ENCODE data around the gene PBXIP1.

- TF ChIP-seq POLR2A (IDR thresholded peaks at IDR 0.05): no peak
- TF ChIP-seq, protein P1, sequence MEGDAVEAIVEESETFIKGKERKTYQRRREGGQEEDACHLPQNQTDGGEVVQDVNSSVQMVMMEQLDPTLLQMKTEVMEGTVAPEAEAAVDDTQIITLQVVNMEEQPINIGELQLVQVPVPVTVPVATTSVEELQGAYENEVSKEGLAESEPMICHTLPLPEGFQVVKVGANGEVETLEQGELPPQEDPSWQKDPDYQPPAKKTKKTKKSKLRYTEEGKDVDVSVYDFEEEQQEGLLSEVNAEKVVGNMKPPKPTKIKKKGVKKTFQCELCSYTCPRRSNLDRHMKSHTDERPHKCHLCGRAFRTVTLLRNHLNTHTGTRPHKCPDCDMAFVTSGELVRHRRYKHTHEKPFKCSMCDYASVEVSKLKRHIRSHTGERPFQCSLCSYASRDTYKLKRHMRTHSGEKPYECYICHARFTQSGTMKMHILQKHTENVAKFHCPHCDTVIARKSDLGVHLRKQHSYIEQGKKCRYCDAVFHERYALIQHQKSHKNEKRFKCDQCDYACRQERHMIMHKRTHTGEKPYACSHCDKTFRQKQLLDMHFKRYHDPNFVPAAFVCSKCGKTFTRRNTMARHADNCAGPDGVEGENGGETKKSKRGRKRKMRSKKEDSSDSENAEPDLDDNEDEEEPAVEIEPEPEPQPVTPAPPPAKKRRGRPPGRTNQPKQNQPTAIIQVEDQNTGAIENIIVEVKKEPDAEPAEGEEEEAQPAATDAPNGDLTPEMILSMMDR (IDR thresholded peaks at IDR 0.05): no peak
Measured at GRCh38 chr1:154925335-154926170, 30.3 kb downstream of the PBXIP1 start.
